ENCODE results near the gene PIP5K1C.

DNA sequence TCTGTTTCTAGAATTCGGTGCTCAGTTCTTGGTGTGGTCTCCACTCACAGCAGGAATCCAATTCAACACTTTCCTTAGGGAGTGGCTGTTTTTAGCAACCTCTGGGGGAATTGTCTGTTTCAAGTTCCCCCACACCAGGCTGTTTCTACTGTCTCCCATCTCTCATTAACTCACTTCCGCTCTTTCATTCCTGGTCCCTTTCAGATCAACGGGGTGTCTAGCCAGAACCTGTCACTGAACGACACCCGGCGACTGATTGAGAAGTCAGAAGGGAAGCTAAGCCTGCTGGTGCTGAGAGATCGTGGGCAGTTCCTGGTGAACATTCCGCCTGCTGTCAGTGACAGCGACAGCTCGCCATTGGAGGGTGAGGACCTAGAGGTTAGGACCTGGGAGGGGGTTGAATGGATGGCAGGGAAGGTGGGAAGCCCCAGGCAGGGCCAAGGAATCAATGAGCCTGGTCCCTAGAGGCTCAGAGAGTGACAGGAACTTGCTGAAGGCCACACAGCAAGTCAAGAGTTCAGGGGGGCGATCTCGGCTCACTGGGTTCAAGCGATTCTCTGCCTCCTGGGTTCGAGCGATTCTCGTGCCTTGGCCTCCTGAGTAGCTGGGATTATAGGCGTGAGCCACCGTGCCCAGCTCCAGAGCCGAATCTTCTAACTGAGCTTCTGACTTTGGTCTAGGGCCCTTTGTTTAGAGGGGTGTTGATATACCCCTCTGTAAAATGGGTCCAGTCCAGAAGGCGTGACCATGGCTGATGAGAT lies 33.5 kb upstream of the PIP5K1C start:
- TF ChIP-seq, protein P1, sequence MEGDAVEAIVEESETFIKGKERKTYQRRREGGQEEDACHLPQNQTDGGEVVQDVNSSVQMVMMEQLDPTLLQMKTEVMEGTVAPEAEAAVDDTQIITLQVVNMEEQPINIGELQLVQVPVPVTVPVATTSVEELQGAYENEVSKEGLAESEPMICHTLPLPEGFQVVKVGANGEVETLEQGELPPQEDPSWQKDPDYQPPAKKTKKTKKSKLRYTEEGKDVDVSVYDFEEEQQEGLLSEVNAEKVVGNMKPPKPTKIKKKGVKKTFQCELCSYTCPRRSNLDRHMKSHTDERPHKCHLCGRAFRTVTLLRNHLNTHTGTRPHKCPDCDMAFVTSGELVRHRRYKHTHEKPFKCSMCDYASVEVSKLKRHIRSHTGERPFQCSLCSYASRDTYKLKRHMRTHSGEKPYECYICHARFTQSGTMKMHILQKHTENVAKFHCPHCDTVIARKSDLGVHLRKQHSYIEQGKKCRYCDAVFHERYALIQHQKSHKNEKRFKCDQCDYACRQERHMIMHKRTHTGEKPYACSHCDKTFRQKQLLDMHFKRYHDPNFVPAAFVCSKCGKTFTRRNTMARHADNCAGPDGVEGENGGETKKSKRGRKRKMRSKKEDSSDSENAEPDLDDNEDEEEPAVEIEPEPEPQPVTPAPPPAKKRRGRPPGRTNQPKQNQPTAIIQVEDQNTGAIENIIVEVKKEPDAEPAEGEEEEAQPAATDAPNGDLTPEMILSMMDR (conservative IDR thresholded peaks at IDR 0.05), result no peak
- no peak for TF ChIP-seq EZH2 (IDR thresholded peaks at IDR 0.05; ENCODE audit: low read depth)
